Fibroblast of skin of right biceps (primary cell): Measurements from ENCODE around the gene NEXMIF.
A peak's percentile ranks its signal among the peaks of the same experiment; 100 is the strongest.
"Not testable (repeated sequence)": the region's sequence is repeated elsewhere in the genome, so short reads cannot be mapped to it uniquely, and the experiment has no call there.

ENCODE experiments used
- DNase-seq: peaks from one replicate; pipeline ENCODE4 v3.0.0-alpha.2; 2013

Gene NEXMIF

GRCh38 chrX:74925225-74926088, at the start of gene NEXMIF:
Gene NEXMIF, minus strand, starts transcription at chrX:74925452.
- peak; percentile 19 for DNase-seq

- not testable (repeated sequence) for DNase-seq
Observed at GRCh38 chrX:74961962-74962361, 36.7 kb upstream of the NEXMIF start.

- no peak for DNase-seq
Observed at GRCh38 chrX:74949717-74950116, 24.5 kb upstream of the NEXMIF start.

GRCh38 chrX:74940414-74940813, 15.2 kb upstream of the NEXMIF start:
- no peak for DNase-seq

- no peak for DNase-seq
Observed at GRCh38 chrX:74931214-74931613, 6.0 kb upstream of the NEXMIF start.

GRCh38 chrX:74924449-74925224, 615 bp downstream of the NEXMIF start:
- peak; percentile 7 for DNase-seq

GRCh38 chrX:74923942-74924448, 1.3 kb downstream of the NEXMIF start:
- DNase-seq = peak; percentile 1

GRCh38 chrX:74922922-74923543, 2.2 kb downstream of the NEXMIF start:
- DNase-seq = no peak

GRCh38 chrX:74911494-74911893, 13.8 kb downstream of the NEXMIF start:
- DNase-seq = no peak

- no peak for DNase-seq
Observed at GRCh38 chrX:74906417-74906816, 18.8 kb downstream of the NEXMIF start.

- no peak for DNase-seq
Observed at GRCh38 chrX:74902806-74903205, 22.4 kb downstream of the NEXMIF start.

- DNase-seq = no peak
Observed at GRCh38 chrX:74892561-74892960, 32.7 kb downstream of the NEXMIF start.

GRCh38 chrX:74890676-74891430, 34.4 kb downstream of the NEXMIF start:
- no peak for DNase-seq

GRCh38 chrX:74882383-74882782, 42.9 kb downstream of the NEXMIF start:
- not testable (repeated sequence) for DNase-seq

- no peak for DNase-seq
Observed at GRCh38 chrX:74865725-74866124, 59.5 kb downstream of the NEXMIF start.

GRCh38 chrX:74853255-74853654, 72.0 kb downstream of the NEXMIF start:
- DNase-seq = no peak

GRCh38 chrX:74835566-74835965, 89.7 kb downstream of the NEXMIF start:
- no peak for DNase-seq

GRCh38 chrX:74819797-74820196, 105.5 kb downstream of the NEXMIF start:
- not testable (repeated sequence) for DNase-seq

GRCh38 chrX:74814681-74815080, 110.6 kb downstream of the NEXMIF start:
- no peak for DNase-seq

GRCh38 chrX:74804574-74804973, 120.7 kb downstream of the NEXMIF start:
- DNase-seq = no peak

- DNase-seq = no peak
Observed at GRCh38 chrX:74800062-74800461, 125.2 kb downstream of the NEXMIF start.

GRCh38 chrX:74797338-74797887, 127.8 kb downstream of the NEXMIF start:
- no peak for DNase-seq
